PFSK-1 (cell line): Measurements from ENCODE around the gene STXBP5.

ENCODE experiments used
- POLR2AphosphoS5 ChIP-seq: IDR thresholded peaks from 2 replicates; pipeline ENCODE4 v1.6.1; 2012; ENCODE audit warnings: low read depth, mild to moderate bottlenecking, control low read depth, low read length, moderate library complexity
- TAF1 ChIP-seq: IDR thresholded peaks from 2 replicates; pipeline ENCODE4 v1.6.1; 2012; ENCODE audit warnings: low read length, control low read depth, borderline replicate concordance; ENCODE audit not compliant: insufficient read depth
- TF ChIP-seq, protein P1 (sequence below), 2 experiments: IDR thresholded peaks; 2 replicates each; pipeline versions ENCODE4 v1.6.1 to v1.8.0; 2011 to 2012; ENCODE audit warnings: low read depth in 2 of 2, low read length in 2 of 2, control low read depth in 1 of 2, inconsistent platforms in 1 of 2, mild to moderate bottlenecking in 1 of 2, moderate library complexity in 1 of 2; ENCODE audit not compliant: insufficient read depth in 1 of 2

DNA sequence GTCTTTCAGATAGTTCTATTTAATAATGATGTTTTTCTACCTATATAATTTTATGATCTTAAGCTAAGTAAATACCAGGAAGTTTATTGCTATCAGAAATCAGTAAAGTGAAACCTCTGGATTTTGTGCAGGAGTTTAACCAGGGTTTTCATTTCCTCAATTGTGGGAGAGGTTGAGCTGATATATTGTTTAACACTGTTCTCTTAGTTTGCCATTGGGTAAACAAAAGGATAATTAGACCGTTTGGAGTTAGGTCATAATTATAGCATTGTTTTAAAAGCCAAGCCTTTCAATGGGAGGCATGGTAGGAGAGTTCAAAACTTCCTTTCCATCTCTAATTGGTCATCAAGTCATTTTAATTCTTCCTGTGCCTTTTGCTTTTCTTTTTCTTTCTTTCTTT lies 58.7 kb downstream of the STXBP5 start:
- TF ChIP-seq TAF1: no peak
- TF ChIP-seq POLR2AphosphoS5: no peak
- TF ChIP-seq, protein P1, sequence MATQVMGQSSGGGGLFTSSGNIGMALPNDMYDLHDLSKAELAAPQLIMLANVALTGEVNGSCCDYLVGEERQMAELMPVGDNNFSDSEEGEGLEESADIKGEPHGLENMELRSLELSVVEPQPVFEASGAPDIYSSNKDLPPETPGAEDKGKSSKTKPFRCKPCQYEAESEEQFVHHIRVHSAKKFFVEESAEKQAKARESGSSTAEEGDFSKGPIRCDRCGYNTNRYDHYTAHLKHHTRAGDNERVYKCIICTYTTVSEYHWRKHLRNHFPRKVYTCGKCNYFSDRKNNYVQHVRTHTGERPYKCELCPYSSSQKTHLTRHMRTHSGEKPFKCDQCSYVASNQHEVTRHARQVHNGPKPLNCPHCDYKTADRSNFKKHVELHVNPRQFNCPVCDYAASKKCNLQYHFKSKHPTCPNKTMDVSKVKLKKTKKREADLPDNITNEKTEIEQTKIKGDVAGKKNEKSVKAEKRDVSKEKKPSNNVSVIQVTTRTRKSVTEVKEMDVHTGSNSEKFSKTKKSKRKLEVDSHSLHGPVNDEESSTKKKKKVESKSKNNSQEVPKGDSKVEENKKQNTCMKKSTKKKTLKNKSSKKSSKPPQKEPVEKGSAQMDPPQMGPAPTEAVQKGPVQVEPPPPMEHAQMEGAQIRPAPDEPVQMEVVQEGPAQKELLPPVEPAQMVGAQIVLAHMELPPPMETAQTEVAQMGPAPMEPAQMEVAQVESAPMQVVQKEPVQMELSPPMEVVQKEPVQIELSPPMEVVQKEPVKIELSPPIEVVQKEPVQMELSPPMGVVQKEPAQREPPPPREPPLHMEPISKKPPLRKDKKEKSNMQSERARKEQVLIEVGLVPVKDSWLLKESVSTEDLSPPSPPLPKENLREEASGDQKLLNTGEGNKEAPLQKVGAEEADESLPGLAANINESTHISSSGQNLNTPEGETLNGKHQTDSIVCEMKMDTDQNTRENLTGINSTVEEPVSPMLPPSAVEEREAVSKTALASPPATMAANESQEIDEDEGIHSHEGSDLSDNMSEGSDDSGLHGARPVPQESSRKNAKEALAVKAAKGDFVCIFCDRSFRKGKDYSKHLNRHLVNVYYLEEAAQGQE (IDR thresholded peaks at IDR 0.05; ENCODE audit: insufficient read depth in 1 of 2, low read depth in 2 of 2, low read length in 2 of 2): no peak
